ENCODE results near the gene MYL5. TPM values are rescaled to one million over a fixed set of nuclear protein-coding genes. Genes with fewer than 3 reads are reported as not detected.
A peak's percentile ranks its signal among the peaks of the same experiment; 100 is the strongest.
"Not testable (repeated sequence)": the region's sequence is repeated elsewhere in the genome, so short reads cannot be mapped to it uniquely, and the experiment has no call there.

MYL5 gene
- total and polyA plus RNA-seq, 3 experiments from 2014 or later, result 5.2 to 19.5 (median 17.1) TPM

GRCh38 chr4:634599-634985 lies 39.8 kb upstream of the MYL5 start:
- H3K4me1 Mint-ChIP-seq, result no peaks in the 10 kb centered on the region
- H3K36me3 ChIP-seq (ENCODE audit: insufficient read depth, low read length), result no peaks in the 10 kb centered on the region
- H3K9me3 ChIP-seq (ENCODE audit: low read length), result no peaks in the 10 kb centered on the region
- CTCF ChIA-PET, result no interaction called here
- no peaks in the 10 kb centered on the region for H3K9me3 Mint-ChIP-seq
- H3K36me3 Mint-ChIP-seq, result no peaks in the 10 kb centered on the region
- H3K4me3 ChIP-seq (ENCODE audit: low read length), result no peak overlapping the region
- H3K4me3 Mint-ChIP-seq, result no peak overlapping the region
- peaks cover 1 to 9% of the 10 kb centered on the region in 2 donors for H3K27me3 Mint-ChIP-seq
- H3K27ac ChIP-seq (ENCODE audit: low read depth, low read length), result no peak overlapping the region
- no peak overlapping the region for H3K27ac Mint-ChIP-seq
- POLR2A ChIA-PET, result no interaction called here
- DNase-seq, result no peak
- no peaks in the 10 kb centered on the region for H3K27me3 ChIP-seq (ENCODE audit: insufficient read depth, low read length, poor library complexity, severe bottlenecking)
- no peaks in the 10 kb centered on the region for H3K4me1 ChIP-seq (ENCODE audit: insufficient read depth, low read length)

DNA sequence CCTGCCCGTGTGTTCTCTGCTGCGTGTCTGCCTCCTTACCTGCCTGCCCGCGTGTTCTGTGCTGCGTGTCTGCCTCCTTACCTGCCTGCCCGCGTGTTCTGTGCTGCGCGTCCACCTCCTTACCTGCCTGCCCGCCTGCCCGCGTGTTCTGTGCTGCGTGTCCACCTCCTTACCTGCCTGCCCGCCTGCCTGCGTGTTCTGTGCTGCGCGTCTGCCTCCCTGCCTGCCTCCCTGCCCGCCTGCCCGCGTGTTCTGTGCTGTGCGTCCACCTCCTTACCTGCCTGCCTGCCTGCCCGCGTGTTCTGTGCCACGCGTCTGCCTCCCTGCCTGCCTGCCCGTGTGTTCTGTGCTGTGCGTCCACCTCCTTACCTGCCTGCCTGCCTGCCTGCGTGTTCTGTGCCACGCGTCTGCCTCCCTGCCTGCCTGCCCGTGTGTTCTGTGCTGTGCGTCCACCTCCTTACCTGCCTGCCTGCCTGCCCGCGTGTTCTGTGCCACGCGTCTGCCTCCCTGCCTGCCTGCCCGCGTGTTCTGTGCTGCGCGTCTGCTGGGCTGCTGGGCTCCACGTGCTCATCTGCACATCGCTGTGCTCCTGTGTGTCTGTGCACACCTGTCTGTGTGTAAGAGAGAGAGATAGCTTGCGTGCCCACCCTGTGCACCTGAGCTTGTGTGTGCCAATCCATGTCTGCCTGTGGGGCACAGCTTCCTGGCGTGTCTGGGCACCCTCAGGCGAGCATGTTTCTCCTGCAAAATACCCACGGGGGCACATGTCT lies 39.1 kb upstream of the MYL5 start:
- H3K4me1 ChIP-seq (ENCODE audit: insufficient read depth, low read length); H3K27ac ChIP-seq (ENCODE audit: low read depth, low read length); H3K4me3 ChIP-seq (ENCODE audit: low read length); H3K27ac Mint-ChIP-seq; H3K36me3 ChIP-seq (ENCODE audit: insufficient read depth, low read length); H3K27me3 ChIP-seq (ENCODE audit: insufficient read depth, low read length, poor library complexity, severe bottlenecking); POLR2A ChIA-PET; CTCF ChIA-PET; H3K4me3 Mint-ChIP-seq; H3K27me3 Mint-ChIP-seq; H3K9me3 ChIP-seq (ENCODE audit: low read length); H3K36me3 Mint-ChIP-seq; H3K4me1 Mint-ChIP-seq; H3K9me3 Mint-ChIP-seq: not testable (repeated sequence)
- peak in 1 of 5 donors; percentile 11 for DNase-seq

DNA sequence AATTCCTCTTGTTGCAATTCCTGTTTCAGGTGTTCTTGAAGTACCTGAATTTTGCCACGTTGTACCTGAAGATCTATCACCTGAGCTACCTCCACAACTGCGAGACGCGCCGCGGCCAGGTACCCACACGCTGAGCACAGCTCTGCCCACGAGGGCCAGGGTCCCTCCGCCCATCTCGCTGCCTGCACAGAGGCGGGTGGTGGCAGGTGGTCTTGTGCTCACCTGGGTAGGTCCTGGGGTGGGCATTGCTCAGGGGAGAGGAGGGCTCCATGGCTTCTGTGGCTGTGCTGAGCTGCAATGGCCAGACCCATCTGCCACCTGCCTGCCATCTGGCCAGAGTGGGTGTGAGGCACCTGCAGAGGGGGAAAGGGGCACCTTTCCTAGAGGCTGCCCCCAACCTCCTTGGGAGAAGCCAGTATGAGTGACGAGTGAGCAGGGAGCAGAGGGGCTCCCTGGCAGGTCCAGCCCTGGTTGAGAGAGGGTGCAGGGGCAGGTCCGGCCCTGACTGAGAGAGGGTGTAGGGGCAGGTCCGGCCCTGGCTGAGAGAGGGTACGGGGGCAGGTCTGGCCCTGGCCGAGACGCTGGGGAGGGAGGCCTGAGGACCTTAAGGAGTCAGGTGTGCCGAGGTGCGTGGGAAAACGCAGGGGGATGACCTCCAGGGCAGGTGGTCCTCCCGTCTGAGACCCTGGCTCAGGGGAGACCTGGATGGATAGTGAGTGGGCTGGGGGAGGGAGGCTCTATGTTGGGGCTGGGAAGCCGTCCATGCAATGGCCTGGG lies 38.3 kb upstream of the MYL5 start:
- H3K4me3 Mint-ChIP-seq, result no peak overlapping the region
- H3K36me3 ChIP-seq (ENCODE audit: insufficient read depth, low read length), result no peaks in the 10 kb centered on the region
- no peak overlapping the region for H3K4me3 ChIP-seq (ENCODE audit: low read length)
- DNase-seq, result peak in 1 of 5 donors; percentile 26
- CTCF ChIA-PET, result no interaction called here
- POLR2A ChIA-PET, result no interaction called here
- peaks cover 0 to under 1% (median 0%) of the 10 kb centered on the region in 3 donors for H3K36me3 Mint-ChIP-seq
- no peaks in the 10 kb centered on the region for H3K4me1 ChIP-seq (ENCODE audit: insufficient read depth, low read length)
- peaks cover 1 to 15% of the 10 kb centered on the region in 2 donors for H3K27me3 Mint-ChIP-seq
- H3K27ac ChIP-seq (ENCODE audit: low read depth, low read length), result no peak overlapping the region
- H3K27me3 ChIP-seq (ENCODE audit: insufficient read depth, low read length, poor library complexity, severe bottlenecking), result no peaks in the 10 kb centered on the region
- no peaks in the 10 kb centered on the region for H3K9me3 ChIP-seq (ENCODE audit: low read length)
- H3K4me1 Mint-ChIP-seq, result no peaks in the 10 kb centered on the region
- H3K9me3 Mint-ChIP-seq, result peaks cover 0 to 4% (median 0%) of the 10 kb centered on the region in 5 donors
- H3K27ac Mint-ChIP-seq, result peak overlapping the region in 1 of 8 donors; percentile 50

GRCh38 chr4:636628-637159 lies 37.6 kb upstream of the MYL5 start:
- peaks cover 0 to 3% (median 0%) of the 10 kb centered on the region in 3 donors for H3K36me3 Mint-ChIP-seq
- ChIA-PET CTCF (no interaction called here), POLR2A (no interaction called here)
- H3K9me3 Mint-ChIP-seq, result peaks cover 0 to 7% (median 2%) of the 10 kb centered on the region in 5 donors
- no peaks in the 10 kb centered on the region for H3K4me1 Mint-ChIP-seq
- Histone ChIP-seq H3K4me1 (ENCODE audit: insufficient read depth, low read length) (no peaks in the 10 kb centered on the region), H3K36me3 (ENCODE audit: insufficient read depth, low read length) (no peaks in the 10 kb centered on the region), H3K27ac (ENCODE audit: low read depth, low read length) (no peak overlapping the region), H3K27me3 (ENCODE audit: insufficient read depth, low read length, poor library complexity, severe bottlenecking) (no peaks in the 10 kb centered on the region), H3K9me3 (ENCODE audit: low read length) (no peaks in the 10 kb centered on the region), H3K4me3 (ENCODE audit: low read length) (no peak overlapping the region)
- no peak overlapping the region for H3K27ac Mint-ChIP-seq
- H3K4me3 Mint-ChIP-seq, result no peak overlapping the region
- peaks cover 4 to 19% of the 10 kb centered on the region in 2 donors for H3K27me3 Mint-ChIP-seq
- peak in 1 of 5 donors; percentile 15 for DNase-seq

- peak overlapping the region in 1 of 8 donors; percentile 29 for H3K27ac Mint-ChIP-seq
- ChIA-PET POLR2A (no interaction called here), CTCF (no interaction called here)
- no peak overlapping the region for H3K4me3 Mint-ChIP-seq
- Histone ChIP-seq H3K36me3 (ENCODE audit: insufficient read depth, low read length) (no peaks in the 10 kb centered on the region), H3K27me3 (ENCODE audit: insufficient read depth, low read length, poor library complexity, severe bottlenecking) (no peaks in the 10 kb centered on the region), H3K9me3 (ENCODE audit: low read length) (no peaks in the 10 kb centered on the region), H3K4me3 (ENCODE audit: low read length) (no peak overlapping the region), H3K27ac (ENCODE audit: low read depth, low read length) (no peak overlapping the region), H3K4me1 (ENCODE audit: insufficient read depth, low read length) (no peaks in the 10 kb centered on the region)
- peaks cover 0 to 10% (median 2%) of the 10 kb centered on the region in 5 donors for H3K9me3 Mint-ChIP-seq
- peaks cover 11 to 23% of the 10 kb centered on the region in 2 donors for H3K27me3 Mint-ChIP-seq
- H3K4me1 Mint-ChIP-seq, result no peaks in the 10 kb centered on the region
- DNase-seq, result peak in 1 of 5 donors; percentile 24
- H3K36me3 Mint-ChIP-seq, result peaks cover 0 to 3% (median 0%) of the 10 kb centered on the region in 3 donors
These were observed 36.6 kb upstream of the MYL5 start for GRCh38 chr4:637536-638280.

DNA sequence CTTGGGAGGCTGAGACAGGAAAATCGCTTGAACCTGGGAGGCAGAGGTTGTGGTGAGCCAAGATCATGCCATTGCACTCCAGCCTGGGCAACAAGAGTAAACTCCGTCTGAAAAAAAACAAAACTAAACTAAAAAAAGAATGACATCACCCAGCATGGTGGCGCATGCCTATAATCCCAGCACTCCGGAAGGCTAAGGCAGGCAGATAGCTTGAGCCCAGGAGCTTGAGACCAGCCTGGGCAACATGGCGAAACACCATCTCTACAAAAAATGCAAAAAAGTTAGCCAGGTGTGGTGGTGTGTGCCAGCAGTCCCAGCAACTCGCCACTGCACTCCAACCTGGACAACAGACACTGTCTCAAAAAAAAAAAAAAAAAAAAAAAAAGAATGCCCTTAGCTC lies 32.0 kb upstream of the MYL5 start:
- H3K4me3 Mint-ChIP-seq, H3K36me3 Mint-ChIP-seq: not testable (repeated sequence)
- peaks cover 24 to 43% of the 10 kb centered on the region in 2 donors for H3K27me3 Mint-ChIP-seq

DNA sequence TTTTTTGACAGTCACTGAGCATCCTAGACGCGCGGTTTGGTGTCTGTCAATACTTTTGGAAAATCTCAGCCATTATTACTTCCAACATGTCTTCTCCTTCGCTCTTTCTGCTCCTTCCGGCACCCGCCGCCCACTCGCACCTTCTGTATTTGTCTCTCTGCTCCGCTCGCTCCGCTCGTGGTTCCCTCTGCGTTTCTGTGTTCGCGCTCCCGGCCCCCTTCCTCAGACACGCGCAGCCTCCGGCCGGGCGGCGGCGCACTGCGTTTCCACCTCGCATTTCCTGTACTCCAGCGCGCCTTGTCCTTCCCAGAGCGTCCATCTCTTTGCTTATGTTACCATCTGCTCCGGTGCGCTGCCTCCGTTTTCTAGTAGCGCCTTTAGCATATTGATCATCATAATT lies 27.9 kb upstream of the MYL5 start:
- peaks cover 28 to 33% of the 10 kb centered on the region in 2 donors for H3K27me3 Mint-ChIP-seq
- H3K27me3 ChIP-seq (ENCODE audit: insufficient read depth, low read length, poor library complexity, severe bottlenecking), result peaks cover 4% of the 10 kb centered on the region
- H3K4me1 ChIP-seq (ENCODE audit: insufficient read depth, low read length), result no peaks in the 10 kb centered on the region
- peaks cover 0 to 4% (median 0%) of the 10 kb centered on the region in 3 donors for H3K36me3 Mint-ChIP-seq
- peak overlapping the region; percentile 22 for H3K4me3 ChIP-seq (ENCODE audit: low read length)
- peak overlapping the region in 1 of 8 donors; percentile 70 for H3K27ac Mint-ChIP-seq
- peaks cover 0 to 11% (median 5%) of the 10 kb centered on the region in 5 donors for H3K9me3 Mint-ChIP-seq
- H3K4me3 Mint-ChIP-seq, result peak overlapping the region; percentile 32 to 87 (median 70)
- H3K27ac ChIP-seq (ENCODE audit: low read depth, low read length), result no peak overlapping the region
- ChIA-PET POLR2A (no interaction called here), CTCF (no interaction called here)
- no peaks in the 10 kb centered on the region for H3K4me1 Mint-ChIP-seq
- no peaks in the 10 kb centered on the region for H3K36me3 ChIP-seq (ENCODE audit: insufficient read depth, low read length)
- no peaks in the 10 kb centered on the region for H3K9me3 ChIP-seq (ENCODE audit: low read length)
- DNase-seq, result peak in 1 of 5 donors; percentile 21

More for the DNA sequence above, 32.0 kb upstream of the MYL5 start:
- DNase-seq; CTCF ChIA-PET; H3K27ac Mint-ChIP-seq; H3K4me1 Mint-ChIP-seq; H3K4me3 ChIP-seq (ENCODE audit: low read length); H3K9me3 ChIP-seq (ENCODE audit: low read length); H3K27me3 ChIP-seq (ENCODE audit: insufficient read depth, low read length, poor library complexity, severe bottlenecking); H3K27ac ChIP-seq (ENCODE audit: low read depth, low read length); POLR2A ChIA-PET; H3K36me3 ChIP-seq (ENCODE audit: insufficient read depth, low read length); H3K4me1 ChIP-seq (ENCODE audit: insufficient read depth, low read length): not testable (repeated sequence)
- peaks cover 0 to 13% (median 6%) of the 10 kb centered on the region in 5 donors for H3K9me3 Mint-ChIP-seq
